H9 (cell line): ENCODE data around the gene ZNF644. TPM values are rescaled to one million over a fixed set of nuclear protein-coding genes. Genes with fewer than 3 reads are reported as not detected.
"Not testable (repeated sequence)": the region's sequence is repeated elsewhere in the genome, so short reads cannot be mapped to it uniquely, and the experiment has no call there.

Experiments used
- DNase-seq: peaks from one replicate; pipeline ENCODE4 v3.0.0-alpha.2; 2017
- H2AFZ ChIP-seq: one replicate; pipeline ENCODE4 v1.6.1; 2013; ENCODE audit warnings: mild to moderate bottlenecking, low read length, control low read depth, moderate library complexity
- H2AK5ac ChIP-seq: 2 replicates; pipeline ENCODE4 v1.6.1; 2013; ENCODE audit warnings: low read length, control low read depth, mixed read lengths; ENCODE audit not compliant: insufficient read length
- H2BK120ac ChIP-seq: one replicate; pipeline ENCODE4 v1.6.1; 2013; ENCODE audit warnings: low read depth, mild to moderate bottlenecking, low read length, control low read depth, inconsistent platforms; ENCODE audit not compliant: poor library complexity, severe bottlenecking
- H2BK12ac ChIP-seq: 2 replicates; pipeline ENCODE4 v1.6.1; 2013; ENCODE audit warnings: low read length, control low read depth, mixed read lengths, low read depth; ENCODE audit not compliant: insufficient read length
- H2BK15ac ChIP-seq: 2 replicates; pipeline ENCODE4 v1.6.1; 2013; ENCODE audit warnings: low read depth, low read length, control low read depth
- H2BK20ac ChIP-seq: one replicate; pipeline ENCODE4 v1.6.1; 2013; ENCODE audit warnings: low read depth, mild to moderate bottlenecking, low read length, control low read depth, inconsistent platforms; ENCODE audit not compliant: poor library complexity, severe bottlenecking
- H2BK5ac ChIP-seq: 2 replicates; pipeline ENCODE4 v1.6.1; 2013; ENCODE audit warnings: low read length, control low read depth, mixed read lengths; ENCODE audit not compliant: insufficient read length
- H3K14ac ChIP-seq: 2 replicates; pipeline ENCODE4 v1.6.1; 2013; ENCODE audit warnings: low read length, control low read depth; ENCODE audit not compliant: insufficient read depth
- H3K18ac ChIP-seq: 2 replicates; pipeline ENCODE4 v1.6.1; 2013; ENCODE audit warnings: low read depth, mild to moderate bottlenecking, mixed read lengths, low read length, control low read depth; ENCODE audit not compliant: insufficient read length
- H3K23ac ChIP-seq: 2 replicates; pipeline ENCODE4 v1.6.1; 2013; ENCODE audit warnings: low read length, control low read depth, mixed read lengths, low read depth; ENCODE audit not compliant: insufficient read length
- H3K23me2 ChIP-seq: 2 replicates; pipeline ENCODE4 v1.6.1; 2013; ENCODE audit warnings: low read depth, mild to moderate bottlenecking, mixed read lengths, low read length, control low read depth; ENCODE audit not compliant: insufficient read length, poor library complexity, severe bottlenecking
- H3K27ac ChIP-seq: 2 replicates; pipeline ENCODE4 v1.5.1; 2013; ENCODE audit warnings: low read length, control low read depth, mixed read lengths, low read depth; ENCODE audit not compliant: insufficient read length
- H3K27me3 ChIP-seq: 2 replicates; pipeline ENCODE4 v1.6.1; 2013; ENCODE audit warnings: low read length, control low read depth, inconsistent platforms; ENCODE audit not compliant: insufficient read depth
- H3K4ac ChIP-seq: 2 replicates; pipeline ENCODE4 v1.6.1; 2013; ENCODE audit warnings: low read depth, mild to moderate bottlenecking, control low read depth, inconsistent platforms, low read length, moderate library complexity
- H3K4me1 ChIP-seq: 2 replicates; pipeline ENCODE4 v1.6.1; 2013; ENCODE audit warnings: low read length, control low read depth, inconsistent platforms; ENCODE audit not compliant: insufficient read depth
- H3K4me2 ChIP-seq: 2 replicates; pipeline ENCODE4 v1.6.1; 2013; ENCODE audit warnings: low read length, control low read depth, mixed read lengths; ENCODE audit not compliant: insufficient read length, insufficient read depth
- H3K56ac ChIP-seq: 2 replicates; pipeline ENCODE4 v1.6.1; 2013; ENCODE audit warnings: low read depth, mild to moderate bottlenecking, mixed read lengths, low read length, control low read depth; ENCODE audit not compliant: insufficient read length
- H3K79me1 ChIP-seq: 2 replicates; pipeline ENCODE4 v1.6.1; 2013; ENCODE audit warnings: low read depth, mild to moderate bottlenecking, moderate library complexity, low read length, control low read depth, inconsistent platforms; ENCODE audit not compliant: insufficient read depth, poor library complexity, severe bottlenecking
- H3K79me2 ChIP-seq: 2 replicates; pipeline ENCODE4 v1.6.1; 2013; ENCODE audit warnings: low read length, control low read depth, inconsistent platforms; ENCODE audit not compliant: insufficient read depth
- H3K9ac ChIP-seq: 2 replicates; pipeline ENCODE4 v1.6.1; 2013; ENCODE audit warnings: low read length, control low read depth, mixed read lengths; ENCODE audit not compliant: insufficient read length; ENCODE audit errors: extremely low read depth
- H3K9me3 ChIP-seq: one replicate; pipeline ENCODE4 v1.6.1; 2013; ENCODE audit warnings: low read depth, low read length, inconsistent platforms; ENCODE audit not compliant: control insufficient read depth
- H3T11ph ChIP-seq: one replicate; pipeline ENCODE4 v1.6.1; 2013; ENCODE audit warnings: mild to moderate bottlenecking, low read length, control low read depth, inconsistent platforms
- H4K20me1 ChIP-seq: one replicate; pipeline ENCODE4 v1.6.1; 2013; ENCODE audit not compliant: control insufficient read depth, insufficient read length, insufficient read depth
- H4K5ac ChIP-seq: 2 replicates; pipeline ENCODE4 v1.6.1; 2013; ENCODE audit warnings: low read depth, mild to moderate bottlenecking, mixed read lengths, low read length, control low read depth; ENCODE audit not compliant: insufficient read length
- H4K8ac ChIP-seq: replicated peaks from 2 replicates; pipeline ENCODE4 v1.6.1; 2013; ENCODE audit warnings: low read length, control low read depth, mixed read lengths, low read depth; ENCODE audit not compliant: insufficient read length
- H4K91ac ChIP-seq: 2 replicates; pipeline ENCODE4 v1.6.1; 2013; ENCODE audit warnings: low read depth, mild to moderate bottlenecking, moderate library complexity, mixed read lengths, low read length, control low read depth; ENCODE audit not compliant: insufficient read length
- H3K27ac Mint-ChIP-seq, 3 experiments: 2 replicates in 2 of 3; 3 replicates in 1 of 3; pipeline ENCODE4 v1.8.0; 2020 to 2021; ENCODE audit warnings: mixed read lengths in 3 of 3, mild to moderate bottlenecking in 1 of 3, moderate library complexity in 1 of 3
- H3K27me3 Mint-ChIP-seq: 2 replicates; pipeline ENCODE4 v1.8.0; 2021; ENCODE audit warnings: low read depth, mild to moderate bottlenecking, moderate library complexity, mixed read lengths
- H3K36me3 Mint-ChIP-seq, 3 experiments: 2 replicates in 2 of 3; 3 replicates in 1 of 3; pipeline ENCODE4 v1.8.0; 2020 to 2021; ENCODE audit warnings: low read depth in 3 of 3, mixed read lengths in 3 of 3; ENCODE audit not compliant: insufficient read depth in 1 of 3
- H3K4me1 Mint-ChIP-seq, 2 experiments: 2 replicates each; pipeline ENCODE4 v1.8.0; 2020; ENCODE audit warnings: mixed read lengths in 2 of 2
- H3K4me3 Mint-ChIP-seq, 2 experiments: 2 replicates in 1 of 2; 3 replicates in 1 of 2; pipeline ENCODE4 v1.8.0; 2020 to 2021; ENCODE audit warnings: mild to moderate bottlenecking in 2 of 2, mixed read lengths in 2 of 2, moderate library complexity in 1 of 2
- H3K9me3 Mint-ChIP-seq, 2 experiments: 2 replicates in 1 of 2; 3 replicates in 1 of 2; pipeline ENCODE4 v1.8.0; 2020; ENCODE audit warnings: mild to moderate bottlenecking in 2 of 2, mixed read lengths in 2 of 2, moderate library complexity in 1 of 2
- WGBS: extraction: QIAGEN DNeasy Blood & Tissue Kit; methylation state at CpG from one replicate; pipeline ENCODE4 v1.1.7; 2013; ENCODE audit warnings: missing lambda C conversion rate, low lambda C conversion rate, mixed read lengths; ENCODE audit not compliant: insufficient read length; ENCODE audit errors: extremely low coverage; 5-methylcytosine and 5-hydroxymethylcytosine counted together
- total RNA-seq: library from RNA; stranded (reverse); gene quantifications from 2 replicates; pipeline ENCODE4 v1.2.1, GENCODE V29; 2021

Gene ZNF644
- total RNA-seq, 1 experiment from 2014 or later: 78.9 TPM

DNA sequence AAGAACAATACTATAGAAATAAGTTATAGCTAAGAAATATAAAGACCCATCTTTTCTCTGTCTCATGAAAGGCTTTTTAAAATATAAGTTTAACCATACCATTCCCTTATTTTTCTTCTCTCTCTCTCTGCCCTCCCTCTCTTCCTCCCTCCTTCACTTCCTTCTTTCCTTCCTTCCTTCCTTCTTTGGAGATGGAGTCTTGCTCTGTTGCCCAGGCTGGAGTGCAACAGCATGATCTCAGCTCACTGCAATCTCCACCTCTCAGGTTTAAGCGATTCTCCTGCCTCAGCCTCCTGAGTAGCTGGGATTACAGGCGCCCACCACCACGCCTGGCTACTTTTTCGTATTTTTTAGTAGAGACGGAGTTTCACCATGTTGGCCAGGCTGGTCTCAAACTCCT is 94.2 kb downstream of the ZNF644 start:
- not testable (repeated sequence) for H2BK12ac ChIP-seq, H3K4me3 Mint-ChIP-seq, H2BK120ac ChIP-seq, H2AFZ ChIP-seq, H2BK20ac ChIP-seq, H3K4ac ChIP-seq, H3K27ac ChIP-seq, H3K27me3 Mint-ChIP-seq, H3K79me1 ChIP-seq, H4K8ac ChIP-seq, H3K36me3 Mint-ChIP-seq, DNase-seq, H4K20me1 ChIP-seq, H3K18ac ChIP-seq, H3K23me2 ChIP-seq, H3K23ac ChIP-seq, H3K4me2 ChIP-seq, H2BK15ac ChIP-seq, H3K9me3 Mint-ChIP-seq, H3K4me1 ChIP-seq, H2BK5ac ChIP-seq, H4K91ac ChIP-seq, H3T11ph ChIP-seq, H3K27me3 ChIP-seq, H4K5ac ChIP-seq, H2AK5ac ChIP-seq, H3K56ac ChIP-seq, H3K14ac ChIP-seq, H3K9ac ChIP-seq, H3K9me3 ChIP-seq
- H3K79me2 ChIP-seq: peaks cover 14% of the 10 kb centered on the region; the same call in 1 of the 2 replicates
- peaks cover 54 to 60% of the 10 kb centered on the region in 2 experiments for H3K4me1 Mint-ChIP-seq
- no CpG with 5 or more reads among the region's 5 CpGs for WGBS
- peak overlapping the region; percentile 94 to 97 (median 97); a peak in 6 of 7 replicates for H3K27ac Mint-ChIP-seq
